Keratinocyte (primary cell): ENCODE measurements around the gene RPL18A. TPM values are rescaled to one million over a fixed set of nuclear protein-coding genes. Genes with fewer than 3 reads are reported as not detected.

Experiments
- DNase-seq: peaks from one replicate; pipeline ENCODE4 v3.0.0-alpha.2; 2011; ENCODE audit warnings: low read depth, missing footprints, low spot score
- FAIRE-seq: peaks from 2 replicates; lab custom pipeline; 2011; peaks lifted over from hg19 to GRCh38; lab: Jason Lieb, UNC
- H2AFZ ChIP-seq: 2 replicates; pipeline ENCODE4 v1.6.0; 2012; ENCODE audit warnings: low read length, control low read depth, inconsistent platforms; ENCODE audit not compliant: control insufficient read depth
- H3K27ac ChIP-seq: 2 replicates; pipeline ENCODE4 v1.5.1; 2011; ENCODE audit warnings: low read length; ENCODE audit not compliant: control insufficient read depth, insufficient read depth
- H3K27me3 ChIP-seq: 3 replicates; pipeline ENCODE4 v1.6.0; 2011; ENCODE audit warnings: low read length; ENCODE audit not compliant: control insufficient read depth, insufficient read depth; ENCODE audit errors: extremely low read depth
- H3K36me3 ChIP-seq, 2 experiments: 2 replicates in 1 of 2; 3 replicates in 1 of 2; pipeline ENCODE4 v1.5.1; 2011; ENCODE audit warnings: low read length in 2 of 2, mild to moderate bottlenecking in 1 of 2; ENCODE audit not compliant: control insufficient read depth in 2 of 2, insufficient read depth in 2 of 2; ENCODE audit errors: extremely low read depth in 1 of 2
- H3K4me1 ChIP-seq: 3 replicates; pipeline ENCODE4 v1.5.1; 2011; ENCODE audit warnings: low read length; ENCODE audit not compliant: control insufficient read depth, insufficient read depth; ENCODE audit errors: extremely low read depth
- H3K4me2 ChIP-seq: 3 replicates; pipeline ENCODE4 v1.6.0; 2011; ENCODE audit warnings: low read depth, low read length; ENCODE audit not compliant: control insufficient read depth, insufficient read depth; ENCODE audit errors: extremely low read depth
- H3K4me3 ChIP-seq, 3 experiments: fragments of 200-600 bp in 1 of 3; sonication (generic) in 1 of 3; 2 replicates in 2 of 3; 3 replicates in 1 of 3; pipeline ENCODE4 v1.5.1; 2011 to 2016; ENCODE audit warnings: low read length in 3 of 3, mild to moderate bottlenecking in 3 of 3, control low read depth in 2 of 3, inconsistent platforms in 1 of 3, low read depth in 1 of 3, mixed read lengths in 1 of 3, mixed run types in 1 of 3, moderate library complexity in 1 of 3; ENCODE audit not compliant: control insufficient read depth in 2 of 3, insufficient read depth in 2 of 3; ENCODE audit errors: extremely low read depth in 1 of 3
- H3K79me2 ChIP-seq: 2 replicates; pipeline ENCODE4 v1.6.0; 2012; ENCODE audit warnings: low read length; ENCODE audit not compliant: control insufficient read depth, insufficient read depth
- H3K9ac ChIP-seq: 3 replicates; pipeline ENCODE4 v1.6.0; 2011; ENCODE audit warnings: low read length; ENCODE audit not compliant: control insufficient read depth, insufficient read depth; ENCODE audit errors: extremely low read depth
- H3K9me1 ChIP-seq: 3 replicates; pipeline ENCODE4 v1.6.0; 2011; ENCODE audit warnings: low read length; ENCODE audit not compliant: control insufficient read depth, insufficient read depth; ENCODE audit errors: extremely low read depth
- H3K9me3 ChIP-seq: 2 replicates; pipeline ENCODE4 v1.5.1; 2012; ENCODE audit warnings: low read depth, low read length; ENCODE audit not compliant: control insufficient read depth
- H4K20me1 ChIP-seq: 3 replicates; pipeline ENCODE4 v1.6.0; 2011; ENCODE audit warnings: low read length; ENCODE audit not compliant: control insufficient read depth, insufficient read depth; ENCODE audit errors: extremely low read depth
- CTCF ChIP-seq, 3 experiments: IDR thresholded peaks in 1 of 3; conservative IDR thresholded peaks in 1 of 3; optimal IDR thresholded peaks in 1 of 3; 2 replicates in 2 of 3; 3 replicates in 1 of 3; pipeline versions ENCODE3 to v1.5.1; 2011; ENCODE audit warnings: low read length in 3 of 3, mild to moderate bottlenecking in 3 of 3, moderate library complexity in 2 of 3, control low read depth in 1 of 3, inconsistent platforms in 1 of 3; ENCODE audit not compliant: insufficient read depth in 2 of 3; ENCODE audit errors: extremely low read depth in 1 of 3
- EZH2 ChIP-seq: IDR thresholded peaks from one replicate; pipeline ENCODE4 v1.6.1; 2012; ENCODE audit warnings: inconsistent platforms, mild to moderate bottlenecking, low read length, moderate library complexity
- dilution Hi-C: fragments of 300-500 bp; cut with MboI; formaldehyde crosslinking; loops from one replicate; pipeline ENCODE4 v1.7.0; 2020; ENCODE audit warnings: low sequenced_read_pairs; ENCODE audit not compliant: extremely low pct_ligation_motif_present
- polyA plus RNA-seq, 5 experiments: library from polyadenylated mRNA; depleted of rRNA in 3 of 5; stranded (reverse) in 3 of 5; stranded (forward) in 1 of 5; unstranded in 1 of 5; fragments of >200 nt; gene quantifications; 1 replicate in 1 of 5; 2 replicates in 3 of 5; 3 replicates in 1 of 5; pipeline versions ENCODE4 v1.2.1 to v1.2.3, GENCODE V29; 2011 to 2012; ENCODE audit warnings: missing spikeins in 2 of 5, low read depth in 1 of 5, low replicate concordance in 1 of 5

The RPL18A gene
- polyA plus RNA-seq, 1 donor (not counting 4 experiments of a cell fraction or from before 2014, with no cell fraction given), result 1,044 TPM

DNA sequence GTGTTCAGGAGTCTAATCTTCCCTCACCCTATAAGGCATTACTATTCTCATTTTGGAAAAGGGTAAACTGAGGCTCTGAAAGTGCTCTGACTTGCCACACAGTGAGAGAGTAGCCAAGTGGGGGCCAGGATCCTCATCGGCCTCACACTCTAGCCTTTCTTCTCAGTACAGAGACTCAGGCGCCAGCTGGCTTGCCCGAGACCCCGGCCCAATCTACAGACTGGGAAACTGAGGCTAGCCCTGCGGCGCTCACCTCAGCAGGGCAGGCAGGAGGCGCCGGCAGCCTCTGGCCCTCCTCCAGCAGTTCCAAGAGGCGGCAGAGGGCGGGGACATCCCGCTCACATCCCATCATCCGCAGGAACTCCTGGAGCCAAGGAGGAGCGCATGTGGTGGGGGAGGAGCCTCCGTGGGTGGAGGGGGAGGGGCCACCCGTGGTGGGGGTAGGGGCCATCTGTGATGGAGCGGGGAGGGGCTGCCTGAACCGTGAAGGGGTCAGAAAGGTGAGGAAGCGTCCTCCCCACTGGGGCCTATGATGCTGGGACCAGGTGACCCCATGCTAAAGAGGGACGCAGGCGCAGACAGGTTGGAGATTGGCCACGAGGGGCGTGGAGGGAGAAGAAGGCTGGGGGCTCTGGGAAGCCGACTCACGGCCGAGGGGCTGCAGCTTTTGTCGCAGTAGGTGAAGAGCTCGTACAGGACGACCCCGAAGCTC lies 29.7 kb upstream of the RPL18A start:
- DNase-seq (peak; percentile 38), FAIRE-seq (peak; percentile 20)
- dilution Hi-C loops, result no loop called here
- Histone ChIP-seq H2AFZ (peak overlapping the region; percentile 98), H3K9me1 (no peaks in the 10 kb centered on the region), H3K9ac (peak overlapping the region; percentile 69), H3K27me3 (peaks cover 5% of the 10 kb centered on the region), H3K79me2 (no peaks in the 10 kb centered on the region), H3K36me3 (no peaks in the 10 kb centered on the region), H3K9me3 (no peaks in the 10 kb centered on the region), H3K4me1 (peaks cover 7% of the 10 kb centered on the region), H4K20me1 (no peaks in the 10 kb centered on the region), H3K27ac (peak overlapping the region; percentile 20), H3K4me2 (peak overlapping the region; percentile 96), H3K4me3 (peak overlapping the region; percentile 43 to 83 (median 79))
- no peak for TF ChIP-seq EZH2
- TF ChIP-seq CTCF (optimal IDR thresholded peaks at IDR 0.05 in 1 of 3, IDR thresholded peaks at IDR 0.05 in 1 of 3, conservative IDR thresholded peaks at IDR 0.05 in 1 of 3; ENCODE audit: extremely low read depth in 1 of 3, insufficient read depth in 2 of 3, low read length in 3 of 3), result peak in 2 of 3 experiments; percentile 4 to 26

DNA sequence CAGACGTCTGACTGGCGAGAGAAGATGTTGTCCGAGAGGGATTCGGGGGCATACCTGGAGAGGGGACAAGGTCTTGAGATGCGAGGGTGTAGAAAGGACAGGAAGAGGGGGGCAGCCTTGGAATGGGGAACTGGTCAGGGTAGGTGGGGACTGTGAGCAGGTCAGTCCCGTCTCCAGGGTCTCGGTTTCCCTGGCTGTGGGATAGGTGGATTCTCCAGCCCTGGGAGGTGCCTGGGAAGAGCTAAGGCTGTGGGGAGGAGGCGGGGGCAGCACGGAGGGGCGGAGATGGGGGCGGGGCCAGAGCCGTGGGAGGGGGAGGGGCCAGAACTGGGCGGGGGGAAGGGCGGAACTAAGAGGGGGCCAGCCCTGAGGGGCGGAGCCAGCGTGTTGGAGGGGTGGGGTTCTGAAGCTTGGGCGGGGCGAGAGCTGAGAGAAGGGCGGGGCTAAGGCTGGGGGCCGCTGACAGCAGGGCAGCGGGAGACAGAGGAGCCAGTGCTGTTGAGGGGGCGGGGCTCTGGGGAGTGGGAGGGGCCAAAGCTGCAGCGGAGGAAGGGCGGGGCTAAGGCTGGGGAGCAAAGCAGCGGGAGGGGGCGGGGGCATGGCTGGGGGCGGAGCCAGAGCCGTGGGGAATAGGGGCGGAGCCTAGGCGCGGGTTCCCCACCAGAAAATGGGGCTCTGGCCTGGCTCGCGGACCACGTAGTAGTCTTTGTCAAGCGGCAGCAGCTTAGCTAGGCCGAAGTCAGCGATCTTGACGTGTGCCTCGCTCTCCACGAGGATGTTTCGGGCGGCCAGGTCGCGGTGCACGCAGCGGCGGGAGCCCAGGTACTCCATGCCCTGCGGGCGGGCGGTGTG lies 28.9 kb upstream of the RPL18A start:
- H3K4me1 ChIP-seq, result peaks cover 7% of the 10 kb centered on the region
- peak overlapping the region; percentile 96 for H3K4me2 ChIP-seq
- peak overlapping the region; percentile 20 for H3K27ac ChIP-seq
- no peaks in the 10 kb centered on the region for H3K36me3 ChIP-seq
- DNase-seq (peak; percentile 91), FAIRE-seq (no peak)
- H3K79me2 ChIP-seq, result no peaks in the 10 kb centered on the region
- peak overlapping the region; percentile 98 for H2AFZ ChIP-seq
- dilution Hi-C loops, result no loop called here
- no peaks in the 10 kb centered on the region for H4K20me1 ChIP-seq
- no peaks in the 10 kb centered on the region for H3K9me1 ChIP-seq
- TF ChIP-seq CTCF (optimal IDR thresholded peaks at IDR 0.05 in 1 of 3, IDR thresholded peaks at IDR 0.05 in 1 of 3, conservative IDR thresholded peaks at IDR 0.05 in 1 of 3; ENCODE audit: extremely low read depth in 1 of 3, insufficient read depth in 2 of 3, low read length in 3 of 3) (no peak), EZH2 (no peak)
- H3K9me3 ChIP-seq, result no peaks in the 10 kb centered on the region
- H3K9ac ChIP-seq, result peak overlapping the region; percentile 69
- peaks cover 5% of the 10 kb centered on the region for H3K27me3 ChIP-seq
- peak overlapping the region; percentile 54 to 83 (median 79) for H3K4me3 ChIP-seq
